ENCODE results near the gene CDK5RAP2.

DNA sequence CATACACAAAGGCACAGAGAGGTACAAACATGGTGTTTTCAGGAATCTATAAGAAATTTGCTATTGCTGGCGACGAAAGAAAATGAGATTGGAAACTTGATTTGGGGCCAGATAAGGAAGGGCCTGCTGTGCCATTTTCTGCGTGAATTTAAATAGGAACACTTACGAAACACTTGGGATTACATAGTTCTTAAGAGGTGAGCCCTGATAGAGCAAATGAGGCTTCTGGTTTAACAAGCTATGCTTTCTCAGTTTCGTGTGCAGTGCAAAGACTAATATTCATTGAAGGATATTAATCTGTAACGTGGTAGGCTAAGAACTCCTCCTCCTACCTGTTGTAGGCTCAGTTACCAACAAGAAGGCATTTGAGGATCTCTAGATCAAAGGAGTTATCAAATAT is 93.1 kb downstream of the CDK5RAP2 start:
- TF ChIP-seq CTCF (IDR thresholded peaks at IDR 0.05; ENCODE audit: borderline replicate concordance, extremely low read depth, low read length, poor library complexity, severe bottlenecking), result no peak
- no peak for TF ChIP-seq EZH2 (IDR thresholded peaks at IDR 0.05; ENCODE audit: borderline replicate concordance, low read depth, low read length, severe bottlenecking)
